GM03348 (cell line): Measurements from ENCODE around the gene WDR76.

Source experiments
- DNase-seq: peaks from one replicate; pipeline ENCODE4 v3.0.0; 2012; ENCODE audit warnings: low spot score

The WDR76 gene

DNA sequence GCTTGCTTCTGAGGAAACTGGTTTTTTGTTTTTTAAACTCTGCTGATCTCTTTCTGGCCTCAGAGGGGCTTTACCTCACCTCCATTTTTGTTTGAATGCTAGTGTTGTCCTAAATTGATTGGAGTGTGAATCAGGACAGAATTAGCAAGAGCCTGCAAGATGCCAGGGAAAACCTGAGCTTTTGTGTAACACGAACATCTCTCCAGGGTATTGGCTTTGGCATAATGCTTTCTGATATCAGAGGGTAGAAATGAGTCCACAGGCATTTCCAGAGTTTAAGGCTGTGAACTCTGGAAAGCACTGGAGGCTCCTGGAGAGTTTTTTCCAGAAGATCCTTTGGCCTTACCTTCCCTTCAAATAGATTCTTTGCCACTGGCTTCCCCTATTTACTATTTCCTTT, 87.1 kb downstream of the WDR76 start:
- DNase-seq: no peak

DNA sequence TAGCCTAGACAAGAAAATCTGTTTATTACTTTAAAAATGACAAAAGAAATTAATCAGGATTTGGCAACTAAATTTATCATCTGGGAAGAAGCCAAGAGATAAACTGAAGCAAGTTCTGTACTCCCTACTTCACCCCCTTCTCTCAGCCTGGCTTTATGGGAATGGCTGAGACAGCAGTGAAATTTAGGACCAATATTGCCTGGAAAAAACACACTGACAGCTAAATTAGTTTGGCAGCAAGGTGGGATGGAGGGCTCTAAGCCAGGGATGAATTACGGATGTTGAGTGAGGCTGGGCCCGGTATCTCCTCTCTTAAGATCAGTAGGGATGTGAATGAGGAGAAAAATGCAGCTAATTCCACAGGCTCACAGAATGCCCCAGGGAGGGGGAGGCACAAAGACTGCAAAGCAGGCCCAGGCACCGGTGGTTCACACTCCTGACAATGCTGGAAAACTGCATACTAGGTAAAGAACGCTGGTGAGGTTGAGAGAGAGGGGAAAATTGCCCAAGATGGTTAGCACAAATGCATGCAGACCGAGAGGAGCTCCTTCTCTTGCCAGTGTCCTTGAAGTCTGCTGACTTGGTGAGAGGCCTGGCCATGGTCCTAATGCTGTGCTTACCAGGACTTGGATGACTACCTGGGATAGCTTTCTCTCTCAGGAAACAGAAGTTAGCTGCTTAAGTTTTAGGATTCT, 89.0 kb downstream of the WDR76 start:
- DNase-seq: no peak

DNA sequence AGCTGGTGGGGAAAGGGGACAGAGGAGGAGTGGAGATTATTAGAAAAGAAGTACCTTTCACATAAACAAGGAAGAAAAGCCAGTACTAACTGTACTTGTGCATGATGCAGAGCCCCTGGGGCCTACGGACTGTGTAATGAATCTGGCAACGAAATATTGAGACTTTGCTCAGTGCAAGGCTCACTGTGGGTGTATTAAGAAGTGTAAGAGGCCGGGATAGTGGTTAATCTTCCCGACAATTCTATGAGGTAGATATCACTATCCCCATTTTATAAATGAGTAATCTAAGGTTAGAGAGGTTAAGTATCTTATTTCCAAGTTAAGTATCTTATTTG, 89.5 kb downstream of the WDR76 start:
- DNase-seq: no peak
